PC-9 (cell line): Measurements from ENCODE around the gene SOCS1. TPM values are rescaled to one million over a fixed set of nuclear protein-coding genes. Genes with fewer than 3 reads are reported as not detected.
A peak's percentile ranks its signal among the peaks of the same experiment; 100 is the strongest.

Source experiments
- BruUV-seq: library from RNA; stranded (reverse); fragments of 400-500 nt; replicated peaks from 2 replicates; lab custom pipeline; 2021; lab: Mats Ljungman, UMichigan
- CTCF ChIA-PET: fragments of 300-600 bp; sonication (Branson Sonifier 250); formaldehyde crosslinking; loops from one replicate; lab custom pipeline; 2022; ENCODE audit warnings: antibody characterized with exemption; lab: Charles Lee
- POLR2A ChIA-PET: fragments of 300-600 bp; sonication (Branson Sonifier 250); formaldehyde crosslinking; loops from one replicate; lab custom pipeline; 2022; ENCODE audit warnings: antibody characterized with exemption; ENCODE audit not compliant: unreplicated experiment; lab: Charles Lee
- DNase-seq, 2 experiments: peaks; one replicate each; pipeline versions ENCODE4 v3.0.0 to v3.0.0-alpha.2; 2015 to 2022; ENCODE audit warnings: mixed read lengths in 1 of 2
- H2AFZ ChIP-seq: fragments of 200-600 bp; sonication (generic); 2 replicates; pipeline ENCODE4 v1.8.1; 2017; ENCODE audit warnings: antibody characterized with exemption
- H3F3A ChIP-seq: fragments of 200-600 bp; sonication (generic); 2 replicates; pipeline ENCODE4 v1.8.1; 2017; ENCODE audit warnings: antibody characterized with exemption, mild to moderate bottlenecking, low read depth; ENCODE audit not compliant: insufficient read depth
- H3K27ac ChIP-seq: fragments of 200-600 bp; sonication (generic); 2 replicates; pipeline ENCODE4 v1.6.1; 2016; ENCODE audit warnings: mixed run types
- H3K27me3 ChIP-seq: fragments of 200-600 bp; sonication (generic); 2 replicates; pipeline ENCODE4 v1.6.1; 2016; ENCODE audit warnings: low read depth, mixed run types; ENCODE audit not compliant: insufficient read depth
- H3K36me3 ChIP-seq: fragments of 200-600 bp; sonication (generic); 2 replicates; pipeline ENCODE4 v1.6.1; 2016; ENCODE audit warnings: low read depth, mixed run types
- H3K4me1 ChIP-seq: fragments of 200-600 bp; sonication (generic); replicated peaks from 2 replicates; pipeline ENCODE4 v1.6.1; 2016; ENCODE audit warnings: mixed run types; ENCODE audit not compliant: insufficient read depth
- H3K4me2 ChIP-seq: fragments of 200-600 bp; sonication (generic); 2 replicates; pipeline ENCODE4 v1.6.1; 2017; ENCODE audit warnings: mixed run types
- H3K4me3 ChIP-seq: fragments of 200-600 bp; sonication (generic); 2 replicates; pipeline ENCODE4 v1.6.1; 2016; ENCODE audit warnings: mixed run types
- H3K79me2 ChIP-seq: fragments of 200-600 bp; sonication (generic); 2 replicates; pipeline ENCODE4 v1.6.1; 2017; ENCODE audit warnings: low read depth, mixed run types
- H3K9me2 ChIP-seq: fragments of 200-600 bp; sonication (generic); 2 replicates; pipeline ENCODE4 v1.8.1; 2017; ENCODE audit warnings: mild to moderate bottlenecking; ENCODE audit not compliant: insufficient read depth
- H3K9me3 ChIP-seq: fragments of 200-600 bp; sonication (generic); 2 replicates; pipeline ENCODE4 v1.8.1; 2016; ENCODE audit warnings: low read depth; ENCODE audit not compliant: insufficient read depth
- H4K20me1 ChIP-seq: fragments of 200-600 bp; sonication (generic); 2 replicates; pipeline ENCODE4 v1.8.1; 2017; ENCODE audit not compliant: insufficient read depth
- EZH2 ChIP-seq: fragments of 200-600 bp; sonication (generic); IDR thresholded peaks from 2 replicates; pipeline ENCODE4 v1.8.0; 2017; ENCODE audit warnings: antibody characterized with exemption, low read depth
- intact Hi-C: fragments of 100-400 bp; cut with micrococcal nuclease; formaldehyde crosslinking; loops from one replicate; pipeline ENCODE4 v1.10.0; 2022; ENCODE audit not compliant: unreplicated experiment
- total RNA-seq: library from RNA; stranded (reverse); gene quantifications from 2 replicates; pipeline ENCODE4 v1.2.3, GENCODE V29; 2021
- TF ChIP-seq, protein P1 (sequence below): fragments of 200-600 bp; sonication (generic); conservative IDR thresholded peaks from 2 replicates; pipeline ENCODE4 v1.6.1; 2017; ENCODE audit warnings: mixed run types, antibody characterized with exemption, mild to moderate bottlenecking, moderate library complexity

SOCS1 gene
- total RNA-seq, 1 experiment from 2014 or later, result 4.6 TPM

- H3K27me3 ChIP-seq, result no peaks in the 10 kb centered on the region
- peaks cover 7% of the 10 kb centered on the region; the same call in 1 of the 2 replicates for H3F3A ChIP-seq
- H3K4me2 ChIP-seq, result peak overlapping the region; percentile 28; the same call in 1 of the 2 replicates
- ChIA-PET POLR2A (no interaction called here), CTCF (interaction anchor here (3.7 kb wide), 1 partner anchor 270 kb away, joined by 25 read pairs; no protein-coding TSS in a partner anchor)
- H3K4me3 ChIP-seq, result no peak overlapping the region
- no peak for DNase-seq
- BruUV-seq, result TSS peak; percentile 32
- intact Hi-C loops, result loop anchor here (10.0 kb wide), 1 partner anchor 199 kb away; no protein-coding TSS in a partner anchor
- TF ChIP-seq EZH2, result no peak
- TF ChIP-seq, protein P1, sequence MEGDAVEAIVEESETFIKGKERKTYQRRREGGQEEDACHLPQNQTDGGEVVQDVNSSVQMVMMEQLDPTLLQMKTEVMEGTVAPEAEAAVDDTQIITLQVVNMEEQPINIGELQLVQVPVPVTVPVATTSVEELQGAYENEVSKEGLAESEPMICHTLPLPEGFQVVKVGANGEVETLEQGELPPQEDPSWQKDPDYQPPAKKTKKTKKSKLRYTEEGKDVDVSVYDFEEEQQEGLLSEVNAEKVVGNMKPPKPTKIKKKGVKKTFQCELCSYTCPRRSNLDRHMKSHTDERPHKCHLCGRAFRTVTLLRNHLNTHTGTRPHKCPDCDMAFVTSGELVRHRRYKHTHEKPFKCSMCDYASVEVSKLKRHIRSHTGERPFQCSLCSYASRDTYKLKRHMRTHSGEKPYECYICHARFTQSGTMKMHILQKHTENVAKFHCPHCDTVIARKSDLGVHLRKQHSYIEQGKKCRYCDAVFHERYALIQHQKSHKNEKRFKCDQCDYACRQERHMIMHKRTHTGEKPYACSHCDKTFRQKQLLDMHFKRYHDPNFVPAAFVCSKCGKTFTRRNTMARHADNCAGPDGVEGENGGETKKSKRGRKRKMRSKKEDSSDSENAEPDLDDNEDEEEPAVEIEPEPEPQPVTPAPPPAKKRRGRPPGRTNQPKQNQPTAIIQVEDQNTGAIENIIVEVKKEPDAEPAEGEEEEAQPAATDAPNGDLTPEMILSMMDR, result no peak
- no peaks in the 10 kb centered on the region for H3K9me2 ChIP-seq
- H3K9me3 ChIP-seq, result no peaks in the 10 kb centered on the region
- H3K36me3 ChIP-seq, result no peaks in the 10 kb centered on the region
- H4K20me1 ChIP-seq, result no peaks in the 10 kb centered on the region
- no peak overlapping the region for H2AFZ ChIP-seq
- H3K79me2 ChIP-seq, result no peaks in the 10 kb centered on the region
- peaks cover 23% of the 10 kb centered on the region for H3K4me1 ChIP-seq
- H3K27ac ChIP-seq, result no peak overlapping the region
Observed at GRCh38 chr16:11253009-11253994, 2.7 kb downstream of the SOCS1 start.

DNA sequence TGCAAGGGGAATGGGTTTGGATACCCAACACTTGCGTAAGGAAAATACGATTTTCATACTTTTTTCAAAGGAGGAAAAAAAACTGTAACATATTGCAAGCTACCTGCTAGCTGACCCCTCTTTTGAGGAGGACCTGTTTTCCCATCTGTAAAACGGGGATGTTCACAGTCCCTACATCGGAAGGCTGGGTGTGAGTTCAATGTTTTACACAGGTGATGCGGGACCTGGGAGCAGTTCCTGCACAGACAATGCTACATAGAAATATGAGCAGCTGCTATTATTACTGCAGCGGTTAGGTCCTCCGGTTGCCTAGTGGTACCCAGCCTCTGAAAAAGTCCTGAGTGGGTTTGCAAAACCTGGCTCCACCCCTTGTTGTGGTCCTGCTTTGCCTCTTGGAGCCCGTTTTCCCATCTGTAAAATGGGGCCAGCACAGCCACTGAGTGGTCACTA is 3.5 kb downstream of the SOCS1 start:
- intact Hi-C loops, result loop anchor here (10.0 kb wide), 1 partner anchor 198 kb away; no protein-coding TSS in a partner anchor
- ChIA-PET CTCF (no interaction called here), POLR2A (no interaction called here)
- Histone ChIP-seq H2AFZ (no peak overlapping the region), H3K9me2 (no peaks in the 10 kb centered on the region), H3K36me3 (no peaks in the 10 kb centered on the region), H3K27me3 (no peaks in the 10 kb centered on the region), H3K79me2 (no peaks in the 10 kb centered on the region), H4K20me1 (no peaks in the 10 kb centered on the region), H3K4me2 (no peak overlapping the region), H3K9me3 (no peaks in the 10 kb centered on the region), H3K4me3 (no peak overlapping the region), H3F3A (peaks cover 7% of the 10 kb centered on the region; the same call in 1 of the 2 replicates), H3K27ac (no peak overlapping the region), H3K4me1 (peaks cover 22% of the 10 kb centered on the region)
- BruUV-seq, result no TSS peak
- TF ChIP-seq, protein P1, result no peak
- TF ChIP-seq EZH2, result no peak
- DNase-seq, result no peak

GRCh38 chr16:11251525-11252481 is 4.2 kb downstream of the SOCS1 start:
- H4K20me1 ChIP-seq, result no peaks in the 10 kb centered on the region
- no peak overlapping the region for H2AFZ ChIP-seq

More at GRCh38 chr16:11251525-11252481, 4.2 kb downstream of the SOCS1 start:
- BruUV-seq, result no TSS peak
- no peak for TF ChIP-seq EZH2
- TF ChIP-seq, protein P1, result no peak
- no peaks in the 10 kb centered on the region for H3K36me3 ChIP-seq
- intact Hi-C loops, result loop anchor here (10.0 kb wide), 1 partner anchor 197 kb away; no protein-coding TSS in a partner anchor
- H3K4me3 ChIP-seq, result no peak overlapping the region
- ChIA-PET CTCF (no interaction called here), POLR2A (interaction anchor here (0.6 kb wide), 1 partner anchor 638 kb away, joined by 5 read pairs; no protein-coding TSS in a partner anchor)
- no peaks in the 10 kb centered on the region for H3K27me3 ChIP-seq
- no peak overlapping the region for H3K27ac ChIP-seq
- H3F3A ChIP-seq, result peaks cover 5% of the 10 kb centered on the region; the same call in 1 of the 2 replicates
- H3K4me2 ChIP-seq, result no peak overlapping the region
- no peaks in the 10 kb centered on the region for H3K9me2 ChIP-seq
- no peaks in the 10 kb centered on the region for H3K9me3 ChIP-seq
- DNase-seq, result no peak
- H3K79me2 ChIP-seq, result no peaks in the 10 kb centered on the region
- H3K4me1 ChIP-seq, result peaks cover 15% of the 10 kb centered on the region
